Hematopoietic multipotent progenitor cell (in vitro differentiated cells): ENCODE data around the gene ASB1. TPM values are rescaled to one million over a fixed set of nuclear protein-coding genes. Genes with fewer than 3 reads are reported as not detected.
"Not testable (repeated sequence)": the region's sequence is repeated elsewhere in the genome, so short reads cannot be mapped to it uniquely, and the experiment has no call there.

Source experiments
- DNase-seq, 3 donors: peaks; one replicate each; pipeline ENCODE4 v3.0.0-alpha.2; 2011 to 2015; ENCODE audit warnings: low read depth in 2 of 3, low spot score in 2 of 3
- total RNA-seq: library from RNA; depleted of rRNA; stranded (reverse); fragments of >200 nt; gene quantifications from one replicate; pipeline ENCODE4 v1.2.3, GENCODE V29; 2012

ASB1 gene
- total RNA-seq, 1 donor: 13.7 TPM

DNA sequence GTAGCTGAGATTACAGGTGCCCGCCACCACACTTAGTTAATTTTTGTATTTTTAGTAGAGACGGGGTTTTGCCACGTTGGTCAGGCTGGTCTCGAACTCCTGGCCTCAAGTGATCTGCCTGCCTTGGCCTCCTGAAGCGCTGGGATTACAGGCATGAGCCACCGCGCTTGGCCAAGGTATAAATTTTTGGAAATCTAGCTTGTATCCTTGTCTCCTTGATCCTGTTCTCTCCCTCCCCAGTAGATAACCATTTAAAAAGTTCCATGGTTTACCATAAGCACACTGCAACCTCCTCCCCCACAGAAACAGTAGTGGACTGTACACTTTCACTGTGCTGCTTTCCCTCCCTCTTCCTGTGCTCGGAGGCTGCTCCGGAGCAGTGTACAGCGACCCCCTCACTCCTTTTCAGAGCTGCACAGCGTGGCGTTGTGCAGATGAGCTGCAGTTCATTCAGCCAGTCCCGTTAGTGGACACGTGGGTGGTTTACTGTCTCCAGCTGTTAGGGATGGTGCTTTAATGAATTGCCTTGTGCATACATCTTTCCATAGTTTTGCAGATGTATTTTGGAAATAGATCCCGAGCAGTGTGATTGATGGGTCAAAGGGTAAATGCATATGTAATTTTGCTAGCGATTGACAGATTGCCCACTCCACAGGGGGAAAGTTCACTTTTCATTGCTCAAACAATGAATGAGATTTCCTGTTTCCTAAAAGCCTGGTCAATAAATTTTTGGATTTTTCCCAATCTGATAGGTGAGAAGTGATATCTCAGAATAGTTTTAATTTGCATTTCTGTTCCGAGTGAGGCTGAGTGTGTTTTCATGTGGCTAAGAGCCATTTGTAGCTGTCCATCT, 14.8 kb downstream of the ASB1 start:
- DNase-seq: no peak

GRCh38 chr2:238442257-238442656, 15.5 kb downstream of the ASB1 start:
- not testable (repeated sequence) for DNase-seq

DNA sequence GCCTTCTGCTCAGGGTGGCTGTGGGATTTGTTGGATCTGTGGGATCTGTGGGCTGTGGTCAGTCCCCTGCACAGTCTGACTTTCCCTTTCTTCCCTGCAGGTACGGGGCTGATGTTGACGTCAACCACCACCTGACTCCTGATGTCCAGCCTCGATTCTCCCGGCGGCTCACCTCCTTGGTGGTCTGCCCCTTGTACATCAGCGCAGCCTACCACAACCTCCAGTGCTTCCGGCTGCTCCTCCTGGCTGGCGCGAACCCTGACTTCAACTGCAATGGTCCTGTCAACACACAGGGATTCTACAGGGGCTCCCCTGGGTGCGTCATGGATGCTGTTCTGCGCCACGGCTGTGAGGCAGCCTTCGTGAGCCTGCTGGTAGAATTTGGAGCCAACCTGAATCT, 17.5 kb downstream of the ASB1 start:
- DNase-seq: no peak

GRCh38 chr2:238445409-238446190, 18.9 kb downstream of the ASB1 start:
- no peak for DNase-seq

GRCh38 chr2:238446371-238446770, 19.6 kb downstream of the ASB1 start:
- DNase-seq: no peak

DNA sequence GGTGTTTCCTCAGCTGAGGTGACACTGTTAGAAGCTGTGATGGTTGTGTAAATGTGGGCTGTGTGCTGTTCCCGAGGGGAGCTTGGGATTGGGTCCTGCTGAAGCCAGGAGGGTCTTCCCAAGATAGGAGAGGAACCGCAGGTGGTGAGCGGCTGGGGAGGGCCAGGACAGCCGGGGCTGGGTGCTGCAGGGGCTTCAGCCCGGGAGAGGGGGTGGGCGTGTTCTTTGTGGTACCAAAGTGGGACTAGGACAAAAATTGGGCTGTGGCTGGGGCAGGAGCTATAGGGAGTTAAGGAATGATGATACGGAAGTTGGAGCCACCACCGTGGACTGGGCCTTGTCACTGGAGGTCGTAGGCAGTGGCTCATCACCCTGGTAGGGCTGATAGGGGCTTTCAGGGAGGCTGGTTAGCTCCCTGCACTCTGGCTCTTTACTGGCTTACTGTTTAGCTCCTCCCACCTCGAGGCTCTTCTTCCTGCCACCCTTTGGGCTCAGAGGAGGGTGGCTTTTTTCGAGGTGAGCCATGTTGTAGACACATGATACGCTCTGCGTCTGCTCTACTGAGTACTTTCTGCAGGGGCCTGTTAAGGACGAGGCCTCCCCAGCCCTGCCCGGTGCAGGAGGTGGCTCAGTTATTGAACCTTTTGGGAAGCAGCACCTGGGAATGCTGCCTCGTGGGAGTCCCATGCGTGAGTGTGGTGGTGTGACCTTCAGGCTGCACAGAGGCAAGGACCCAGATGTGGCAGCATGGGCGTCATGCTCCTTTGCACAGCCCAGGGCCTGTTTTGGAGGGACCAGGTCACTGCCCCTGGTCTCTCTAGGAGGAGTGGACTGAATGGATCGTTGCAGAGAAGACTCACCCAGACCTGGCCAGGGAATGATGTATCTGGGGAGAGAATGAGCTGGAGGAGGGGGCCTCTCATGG, 21.6 kb downstream of the ASB1 start:
- no peak for DNase-seq

- no peak for DNase-seq
Observed at GRCh38 chr2:238449241-238449640, 22.5 kb downstream of the ASB1 start.

DNA sequence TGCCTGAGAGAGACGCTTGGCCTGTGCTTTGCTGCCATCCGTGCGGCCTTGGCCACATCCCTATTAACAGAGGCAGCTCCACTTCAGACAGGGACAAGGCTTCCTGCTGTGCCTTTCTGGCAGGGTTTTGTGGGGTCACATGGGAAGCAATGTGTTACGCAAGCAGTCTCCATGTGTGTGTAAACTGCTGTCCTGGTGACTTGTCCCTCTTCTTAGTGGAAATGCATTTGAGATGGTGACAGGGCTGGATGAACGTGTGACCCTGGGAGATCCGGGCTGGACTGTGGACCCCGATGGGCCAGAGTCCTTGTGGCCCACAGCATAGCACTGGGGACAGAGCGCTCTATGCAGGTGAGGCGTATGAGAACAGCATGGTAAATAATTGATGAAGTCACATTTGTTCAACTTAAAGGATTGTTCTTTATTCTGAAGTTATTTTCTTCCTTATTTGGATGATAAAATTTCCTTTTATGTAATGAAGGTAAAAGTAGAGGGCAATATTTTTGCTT, 23.2 kb downstream of the ASB1 start:
- no peak for DNase-seq

DNA sequence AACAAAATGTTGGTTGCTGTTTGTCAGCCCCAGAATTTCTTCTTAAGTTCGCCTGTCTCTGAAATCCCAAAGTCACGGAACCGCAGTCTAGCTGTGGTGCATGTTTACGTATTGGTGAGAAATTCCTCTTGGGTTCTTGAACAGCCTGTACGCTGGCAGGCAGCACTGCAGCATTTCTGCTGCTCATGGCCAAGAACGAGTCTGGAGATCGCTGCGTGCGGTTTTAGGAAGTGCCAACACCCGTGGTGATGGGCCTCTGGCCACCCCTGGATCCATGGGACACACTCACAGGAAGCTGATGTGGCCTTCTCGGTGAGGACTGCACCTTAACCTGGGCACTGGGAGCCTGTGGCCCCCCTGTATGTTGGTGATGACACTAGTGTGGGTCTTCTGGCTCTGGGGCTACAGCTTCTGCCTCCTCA, 23.7 kb downstream of the ASB1 start:
- no peak for DNase-seq

DNA sequence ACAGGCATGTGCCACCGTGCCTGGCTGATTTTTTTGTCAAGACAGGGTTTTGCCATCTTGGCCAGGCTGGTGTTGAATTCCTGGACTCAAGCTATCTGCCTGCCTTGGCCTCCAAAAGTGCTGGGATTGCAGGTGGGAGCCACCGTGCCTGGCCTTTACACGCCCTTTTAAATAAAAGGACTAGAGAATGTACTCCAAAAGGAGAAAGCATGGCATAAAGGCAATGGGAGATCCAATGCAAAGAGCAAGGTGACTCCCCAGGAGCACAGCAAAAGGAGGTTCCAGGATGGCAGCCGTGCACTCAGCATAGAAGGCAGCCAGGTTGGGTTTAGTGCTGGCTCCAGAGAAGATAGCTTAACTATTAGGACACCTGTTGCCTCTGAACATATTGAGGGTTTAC, 27.1 kb downstream of the ASB1 start:
- no peak for DNase-seq

GRCh38 chr2:238456449-238456848, 29.7 kb downstream of the ASB1 start:
- DNase-seq: no peak

DNA sequence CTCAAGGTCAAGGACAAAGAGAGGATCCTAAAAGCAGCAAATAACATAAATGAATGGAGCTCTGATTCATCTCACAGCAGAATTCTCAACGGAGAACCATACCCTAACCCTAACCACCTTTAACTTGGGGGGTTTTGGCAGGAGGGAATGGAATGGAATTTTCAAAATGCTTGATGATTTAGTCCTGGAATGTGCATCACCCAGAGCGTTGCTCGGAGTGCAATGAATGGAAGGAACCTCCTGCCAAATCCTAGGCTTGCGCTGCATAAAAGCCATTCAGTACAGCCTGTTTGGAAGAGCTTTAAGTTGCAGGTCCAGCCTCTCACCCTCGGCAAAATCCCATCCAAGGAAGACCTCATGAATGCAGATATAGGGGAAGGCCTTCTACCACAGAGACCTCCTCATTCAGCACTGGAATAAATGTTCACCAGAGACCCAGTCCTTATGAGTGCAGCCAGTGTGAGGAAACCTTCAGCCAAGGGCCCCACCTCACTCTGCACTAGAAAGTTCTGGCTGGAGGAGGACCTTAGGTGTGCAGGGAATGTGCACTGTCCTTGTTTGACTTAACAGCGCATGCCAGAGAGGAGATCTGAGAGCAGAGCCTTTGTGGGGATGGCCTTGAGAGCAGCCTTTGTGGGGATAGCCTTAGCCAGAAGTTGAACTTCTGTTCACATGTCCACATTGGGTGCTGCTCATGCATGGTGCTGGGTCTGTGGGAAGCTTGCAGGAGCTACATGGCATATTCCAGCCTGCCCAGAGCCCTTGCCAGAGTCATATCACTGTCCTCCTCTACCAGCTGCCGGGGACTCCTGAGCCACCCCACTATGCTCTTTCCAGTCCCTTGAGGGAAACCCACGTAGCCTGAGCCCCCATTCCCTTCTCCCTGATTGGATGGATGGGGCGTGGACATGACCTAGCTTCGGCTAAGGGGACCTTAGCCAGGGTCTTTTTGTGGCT, 30.5 kb downstream of the ASB1 start:
- no peak for DNase-seq

DNA sequence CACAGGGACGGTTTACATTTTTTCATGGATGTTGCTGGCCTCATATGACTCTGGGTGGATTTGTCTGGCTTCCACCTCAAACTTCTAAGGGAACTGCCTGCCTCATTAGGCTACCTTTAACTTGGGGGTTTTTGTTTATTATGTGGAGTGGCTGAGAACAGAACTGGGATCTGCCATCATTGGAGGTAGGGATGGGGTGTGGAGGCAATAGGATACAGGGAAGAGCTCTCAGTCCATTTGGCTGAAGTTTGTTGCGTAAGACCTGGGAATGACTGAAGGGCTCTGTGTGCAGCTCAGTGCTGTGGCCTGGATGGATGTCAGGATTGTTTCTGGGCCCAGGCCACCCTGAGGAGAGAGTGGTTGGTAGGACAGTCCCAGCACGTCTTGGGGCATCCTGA, 31.2 kb downstream of the ASB1 start:
- no peak for DNase-seq

DNA sequence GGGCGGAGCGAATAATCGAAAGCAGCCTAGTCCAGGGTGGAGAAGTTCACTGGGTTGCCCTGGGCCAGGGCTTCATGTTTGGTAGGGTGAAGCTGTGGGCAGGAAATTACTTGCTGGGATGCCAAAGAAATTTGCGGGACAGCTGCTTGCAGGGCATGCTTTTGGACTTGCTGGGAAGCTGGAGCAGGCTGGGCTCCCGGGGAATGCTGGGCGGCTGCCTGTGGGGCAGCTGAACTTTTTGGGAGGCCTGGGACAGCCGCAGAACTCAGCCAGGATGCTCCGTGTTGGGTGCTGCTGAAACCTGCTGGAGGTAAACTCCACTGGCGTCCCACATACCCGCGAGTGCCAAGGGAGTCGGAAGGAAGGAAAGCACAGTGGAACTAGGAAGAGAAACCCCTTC, 31.9 kb downstream of the ASB1 start:
- no peak for DNase-seq

GRCh38 chr2:238459081-238459629, 32.4 kb downstream of the ASB1 start:
- no peak for DNase-seq

DNA sequence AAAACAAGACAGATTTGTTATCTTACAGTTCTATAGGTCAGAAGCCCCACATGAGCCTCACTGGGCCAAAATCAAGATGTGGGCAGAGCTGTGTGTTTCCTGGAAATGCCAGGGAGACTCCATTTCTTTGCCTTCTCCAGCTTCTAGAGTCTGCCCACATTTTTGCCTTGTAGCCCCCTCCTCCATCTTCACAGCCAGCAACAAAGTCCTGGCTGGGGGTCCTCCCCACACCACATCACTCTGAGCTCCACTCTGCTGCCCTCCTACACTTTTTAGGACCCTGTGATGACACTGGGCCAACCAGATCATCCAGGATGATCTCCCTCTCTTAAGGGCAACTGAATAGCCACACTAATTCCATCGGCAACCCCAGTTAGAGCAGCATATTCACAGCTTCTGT, 34.3 kb downstream of the ASB1 start:
- no peak for DNase-seq

DNA sequence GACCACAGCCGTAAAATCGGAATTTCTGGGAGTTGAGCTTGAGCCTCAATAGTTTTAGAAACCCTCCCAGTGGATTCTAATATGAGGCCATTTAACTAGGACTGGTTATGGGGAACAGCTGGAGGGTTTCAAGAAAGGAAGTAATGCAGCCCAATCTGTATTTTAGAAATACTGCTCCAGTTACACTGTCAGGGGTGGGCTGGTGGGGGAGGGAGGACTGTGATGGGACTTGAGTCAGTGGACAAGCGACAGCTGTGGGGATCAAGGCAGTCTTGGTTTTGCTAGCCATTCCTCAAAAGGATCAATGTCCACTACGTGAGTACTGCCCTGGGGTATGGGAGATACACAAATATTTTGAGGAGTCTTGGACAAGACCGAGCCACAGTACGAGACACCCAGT, 34.8 kb downstream of the ASB1 start:
- no peak for DNase-seq

DNA sequence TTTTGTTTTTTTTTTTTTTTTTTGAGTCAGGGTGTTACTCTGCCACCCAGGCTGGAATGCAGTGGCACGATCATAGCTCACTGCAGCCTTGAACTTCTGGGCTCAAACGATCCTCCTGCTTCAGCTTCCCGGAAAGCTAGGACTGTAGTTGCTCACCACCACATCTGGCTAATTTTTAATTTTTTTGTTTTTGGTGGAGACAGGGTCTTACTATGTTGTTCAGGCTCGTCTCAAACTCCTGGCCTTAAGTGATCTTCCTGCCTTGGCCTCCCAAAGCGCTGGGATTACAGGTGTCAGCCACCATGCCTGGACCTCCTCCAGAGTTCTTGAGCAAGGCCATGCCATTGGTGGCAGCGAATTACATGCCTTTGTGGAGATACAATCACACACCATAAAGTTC, 35.2 kb downstream of the ASB1 start:
- DNase-seq: no peak

DNA sequence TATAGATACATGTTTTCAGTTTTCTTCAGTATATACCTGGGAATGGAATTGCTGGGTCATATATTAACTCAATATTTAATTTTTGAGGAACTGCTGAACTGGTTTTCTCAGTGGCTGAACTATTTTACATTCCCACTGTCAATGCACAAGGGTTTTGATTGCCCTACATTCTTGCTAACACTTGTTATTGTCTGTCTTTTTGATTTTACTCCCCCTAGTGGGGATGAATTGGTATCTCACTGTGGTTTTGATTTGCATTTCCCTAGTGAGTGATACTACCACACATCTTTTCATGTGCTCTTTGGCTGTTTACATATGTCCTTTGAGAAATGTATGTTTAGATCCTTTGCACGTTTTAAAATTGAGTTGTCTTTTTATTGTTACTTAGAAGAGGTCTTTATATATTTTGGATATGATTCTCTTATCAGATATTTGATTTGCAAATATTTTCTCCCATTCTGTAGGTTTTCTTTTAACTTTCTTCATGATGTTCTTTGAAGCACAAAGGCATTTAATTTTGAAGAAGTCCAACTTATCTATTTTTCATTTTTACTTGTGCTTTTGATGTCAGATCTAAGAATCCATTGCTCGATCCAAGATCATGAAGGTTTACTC, 36.2 kb downstream of the ASB1 start:
- peak in 2 of 3 donors; percentile 38 to 75 for DNase-seq
